A549 (cell line): ENCODE measurements around the gene PDK4. TPM values are rescaled to one million over a fixed set of nuclear protein-coding genes. Genes with fewer than 3 reads are reported as not detected.
A peak's percentile ranks its signal among the peaks of the same experiment; 100 is the strongest.

Source experiments
- ATAC-seq, 2 experiments: fragments of 200-7000 bp in 1 of 2; fragments of >200 bp in 1 of 2; cut with Nextera tagmentation in 1 of 2; cut with Tn5 transposase in 1 of 2; 3 replicates each; pipeline versions ENCODE4 v1.8.0 to v1.9.1; 2018 to 2020; ENCODE audit warnings: mild to moderate bottlenecking in 1 of 2, moderate library complexity in 1 of 2
- CTCF ChIA-PET: fragments of 300-600 bp; sonication (Branson Sonifier 250); formaldehyde crosslinking; extraction: SDS; loops from one replicate; lab custom pipeline; 2021; ENCODE audit warnings: antibody characterized with exemption, inconsistent platforms; lab: Yijun Ruan, JAX
- POLR2A ChIA-PET: fragments of 350-600 bp; formaldehyde crosslinking; extraction: SDS; loops from one replicate; lab custom pipeline; 2021; ENCODE audit warnings: antibody characterized with exemption, inconsistent platforms; lab: Yijun Ruan, JAX
- DNase-seq, 2 experiments: peaks; one replicate each; pipeline versions ENCODE4 v3.0.0 to v3.0.0-alpha.2; 2011 to 2016; ENCODE audit warnings: low read depth in 1 of 2, low spot score in 1 of 2
- FAIRE-seq: peaks from 2 replicates; lab custom pipeline; 2011; peaks lifted over from hg19 to GRCh38; lab: Jason Lieb, UNC
- H3K27ac ChIP-seq, 2 experiments: fragments of >200 bp; sonication (Bioruptor Twin); formaldehyde crosslinking; 3 replicates each; pipeline ENCODE4 v1.5.1; 2016 to 2017
- H3K4me1 ChIP-seq: fragments of >200 bp; sonication (Bioruptor Twin); formaldehyde crosslinking; 3 replicates; pipeline ENCODE4 v1.6.1; 2016
- H3K4me2 ChIP-seq: fragments of >200 bp; sonication (Bioruptor Twin); formaldehyde crosslinking; 3 replicates; pipeline ENCODE4 v1.6.1; 2016
- H3K4me3 ChIP-seq: fragments of >200 bp; sonication (Bioruptor Twin); formaldehyde crosslinking; 3 replicates; pipeline ENCODE4 v1.5.1; 2016
- H3K9me3 ChIP-seq: fragments of >200 bp; sonication (Bioruptor Twin); formaldehyde crosslinking; 3 replicates; pipeline ENCODE4 v1.6.1; 2016
- BHLHE40 ChIP-seq: IDR thresholded peaks from 2 replicates; pipeline ENCODE4 v1.6.1; 2012; ENCODE audit warnings: low read depth, low read length, inconsistent platforms
- EP300 ChIP-seq, 2 experiments: fragments of >200 bp; sonication (Bioruptor Twin); formaldehyde crosslinking; IDR thresholded peaks; 2 replicates in 1 of 2; 3 replicates in 1 of 2; pipeline ENCODE4 v1.6.1; 2016 to 2017
- ESRRA ChIP-seq: fragments of 150-350 bp; IDR thresholded peaks from 2 replicates; pipeline ENCODE4 v1.6.1; 2014; ENCODE audit warnings: mild to moderate bottlenecking, low read length, borderline replicate concordance
- FOSL2 ChIP-seq, 2 experiments: fragments of 450-650 bp in 1 of 2; fragments of >200 bp in 1 of 2; sonication (Bioruptor Twin) in 1 of 2; formaldehyde crosslinking; IDR thresholded peaks; 2 replicates each; pipeline versions ENCODE4 v1.5.0 to v1.6.1; 2016 to 2020; ENCODE audit warnings: mild to moderate bottlenecking in 1 of 2, moderate library complexity in 1 of 2
- HDAC2 ChIP-seq: fragments of 200-600 bp; sonication (generic); IDR thresholded peaks from 2 replicates; pipeline ENCODE4 v1.6.1; 2016
- KDM1A ChIP-seq: fragments of 200-600 bp; sonication (generic); IDR thresholded peaks from 2 replicates; pipeline ENCODE4 v1.6.1; 2016; ENCODE audit warnings: low read depth, mild to moderate bottlenecking
- KDM5A ChIP-seq: fragments of 200-600 bp; sonication (generic); IDR thresholded peaks from 2 replicates; pipeline ENCODE4 v1.6.1; 2016; ENCODE audit warnings: antibody characterized with exemption, mild to moderate bottlenecking
- MAZ ChIP-seq: fragments of 150-350 bp; IDR thresholded peaks from 2 replicates; pipeline ENCODE4 v1.6.1; 2014; ENCODE audit warnings: antibody characterized with exemption, low read depth, low read length, borderline replicate concordance
- MYC ChIP-seq: IDR thresholded peaks from 2 replicates; pipeline ENCODE4 v1.6.1; 2012; ENCODE audit warnings: mild to moderate bottlenecking, inconsistent platforms, low read length, improper control_type of control experiment, borderline replicate concordance
- NFE2L2 ChIP-seq: fragments of 150-350 bp; conservative IDR thresholded peaks from 2 replicates; pipeline ENCODE4 v1.6.1; 2014; ENCODE audit warnings: low read length
- PHF8 ChIP-seq: fragments of 200-600 bp; sonication (generic); IDR thresholded peaks from 2 replicates; pipeline ENCODE4 v1.6.1; 2016; ENCODE audit warnings: low read depth, mild to moderate bottlenecking, antibody characterized with exemption, moderate library complexity, borderline replicate concordance
- POLR2AphosphoS2 ChIP-seq: conservative IDR thresholded peaks from 2 replicates; pipeline ENCODE4 v1.6.1; 2012; ENCODE audit warnings: low read length, improper control_type of control experiment, inconsistent platforms
- RCOR1 ChIP-seq: fragments of 150-350 bp; IDR thresholded peaks from 2 replicates; pipeline ENCODE4 v1.6.1; 2014; ENCODE audit warnings: antibody characterized with exemption, low read length, low read depth
- SMC3 ChIP-seq: fragments of >200 bp; sonication (Bioruptor Twin); formaldehyde crosslinking; IDR thresholded peaks from 3 replicates; pipeline ENCODE4 v1.6.1; 2018; ENCODE audit warnings: inconsistent platforms
- TFCP2L1 ChIP-seq: fragments of 250-450 bp; sonication (Bioruptor Pico); IDR thresholded peaks from 2 replicates; pipeline ENCODE4 v1.5.0; 2021; ENCODE audit warnings: mild to moderate bottlenecking
- TP53 ChIP-seq: fragments of 250-450 bp; sonication (Bioruptor Pico); IDR thresholded peaks from 2 replicates; pipeline ENCODE4 v1.5.0; 2021; ENCODE audit warnings: mild to moderate bottlenecking, moderate library complexity
- ZFP36 ChIP-seq: fragments of 450-650 bp; IDR thresholded peaks from 2 replicates; pipeline ENCODE4 v1.6.1; 2014; ENCODE audit warnings: borderline replicate concordance; ENCODE audit not compliant: partially characterized antibody
- ZNF302 ChIP-seq: fragments of 250-450 bp; sonication (Bioruptor Pico); IDR thresholded peaks from 2 replicates; pipeline ENCODE4 v1.9.0; 2021; ENCODE audit warnings: inconsistent platforms, mild to moderate bottlenecking, moderate library complexity
- WGBS: methylation state at CpG from one replicate; pipeline ENCODE4 v1.1.6; 2017; ENCODE audit errors: missing lambda C conversion rate; 5-methylcytosine and 5-hydroxymethylcytosine counted together
- polyA plus RNA-seq, 4 experiments: library from polyadenylated mRNA; depleted of rRNA in 3 of 4; stranded (reverse); fragments of >200 nt; fragmentation: RNase III in 1 of 4; extraction: RNeasy Plus Mini Kit Qiagen cat#74134 plus additional on column Dnase treatment in 1 of 4; gene quantifications; 2 replicates in 3 of 4; 3 replicates in 1 of 4; pipeline ENCODE4 v1.2.3, GENCODE V29; 2011 to 2017
- TF ChIP-seq, protein P1 (sequence below): IDR thresholded peaks from 2 replicates; pipeline ENCODE4 v1.6.1; 2012; ENCODE audit warnings: low read depth, borderline replicate concordance
- TF ChIP-seq, protein P2 (sequence below): IDR thresholded peaks from 2 replicates; pipeline ENCODE4 v1.6.1; 2012
- TF ChIP-seq, protein P3 (sequence below): IDR thresholded peaks from 2 replicates; pipeline ENCODE4 v1.6.1; 2012
- TF ChIP-seq, protein P4 (sequence below): fragments of >200 bp; sonication (Bioruptor Twin); formaldehyde crosslinking; IDR thresholded peaks from 3 replicates; pipeline ENCODE4 v1.6.1; 2016

The PDK4 gene
- polyA plus RNA-seq, 2 of the 4 experiments (the other 2 are of a cell fraction), result 8.6 to 21.9 TPM

DNA sequence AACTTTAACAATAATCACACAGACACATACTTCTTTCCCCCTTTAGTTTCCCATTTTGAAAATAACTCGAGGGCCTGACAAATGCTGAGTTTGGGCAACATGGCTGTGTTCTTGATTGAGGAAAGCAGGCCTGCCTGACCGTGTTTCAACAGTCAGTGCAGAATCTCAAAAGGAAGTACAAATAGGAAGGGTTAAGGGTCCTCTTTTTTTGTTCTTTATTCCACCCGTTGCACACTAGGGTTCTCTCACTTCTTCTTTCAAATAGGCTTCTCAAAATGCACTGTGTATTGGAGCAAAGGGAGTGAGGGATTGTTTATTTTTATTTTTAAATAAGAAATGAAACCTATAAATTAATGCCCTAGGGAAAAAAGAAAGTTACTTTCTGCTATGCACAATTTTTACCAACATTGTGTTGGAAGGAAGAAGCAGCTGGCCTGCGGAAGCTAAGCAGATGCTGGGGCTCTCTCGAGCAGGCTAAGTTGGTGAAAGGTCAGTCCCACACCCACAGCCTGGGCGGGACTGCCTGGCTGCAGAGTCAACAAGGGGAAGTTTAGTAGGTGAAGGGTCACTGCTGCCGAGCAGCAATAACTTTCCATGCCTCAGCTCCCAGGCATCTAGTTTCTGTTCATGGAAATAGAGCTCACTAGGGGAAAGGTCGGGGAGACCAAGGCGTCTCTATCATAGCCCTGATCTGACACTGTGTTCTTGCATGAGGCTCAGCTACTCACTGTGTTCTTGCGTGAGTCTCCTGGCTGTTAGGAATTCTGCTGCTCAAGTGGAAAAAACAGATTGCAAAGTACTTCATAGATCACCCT lies 12.2 kb upstream of the PDK4 start:
- POLR2A ChIA-PET, result interaction anchor here (1.0 kb wide), 1 partner anchor 1511 kb away, joined by 4 read pairs; no protein-coding TSS in a partner anchor
- no peak for TF ChIP-seq MYC
- TF ChIP-seq PHF8, result no peak
- 0 out of 5 replicates have a peak, but pooled peaks of 1 of the 2 experiments have one; percentile 16 for TF ChIP-seq EP300 (IDR thresholded peaks at IDR 0.05)
- no peak for TF ChIP-seq FOSL2 (IDR thresholded peaks at IDR 0.05)
- TF ChIP-seq FOSL2 (CRISPR knock-in tag; IDR thresholded peaks at IDR 0.05), result peak; percentile 17; the same call in 1 of the 2 replicates
- no peak for TF ChIP-seq ZNF302 (CRISPR knock-in tag)
- TF ChIP-seq, protein P1, sequence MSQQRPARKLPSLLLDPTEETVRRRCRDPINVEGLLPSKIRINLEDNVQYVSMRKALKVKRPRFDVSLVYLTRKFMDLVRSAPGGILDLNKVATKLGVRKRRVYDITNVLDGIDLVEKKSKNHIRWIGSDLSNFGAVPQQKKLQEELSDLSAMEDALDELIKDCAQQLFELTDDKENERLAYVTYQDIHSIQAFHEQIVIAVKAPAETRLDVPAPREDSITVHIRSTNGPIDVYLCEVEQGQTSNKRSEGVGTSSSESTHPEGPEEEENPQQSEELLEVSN, result no peak
- no peak for TF ChIP-seq MAZ
- TF ChIP-seq, protein P2, sequence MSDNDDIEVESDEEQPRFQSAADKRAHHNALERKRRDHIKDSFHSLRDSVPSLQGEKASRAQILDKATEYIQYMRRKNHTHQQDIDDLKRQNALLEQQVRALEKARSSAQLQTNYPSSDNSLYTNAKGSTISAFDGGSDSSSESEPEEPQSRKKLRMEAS, result peak; percentile 41; the same call in 1 of the 2 replicates
- no peak for TF ChIP-seq ZFP36
- TF ChIP-seq TFCP2L1 (CRISPR knock-in tag), result no peak
- no peak for TF ChIP-seq KDM1A
- no peak for TF ChIP-seq POLR2AphosphoS2
- TF ChIP-seq BHLHE40, result no peak
- TF ChIP-seq KDM5A, result no peak
- no peak for TF ChIP-seq RCOR1
- no peak for TF ChIP-seq HDAC2
- no peak for TF ChIP-seq SMC3
- TF ChIP-seq NFE2L2, result no peak
- TF ChIP-seq, protein P3, sequence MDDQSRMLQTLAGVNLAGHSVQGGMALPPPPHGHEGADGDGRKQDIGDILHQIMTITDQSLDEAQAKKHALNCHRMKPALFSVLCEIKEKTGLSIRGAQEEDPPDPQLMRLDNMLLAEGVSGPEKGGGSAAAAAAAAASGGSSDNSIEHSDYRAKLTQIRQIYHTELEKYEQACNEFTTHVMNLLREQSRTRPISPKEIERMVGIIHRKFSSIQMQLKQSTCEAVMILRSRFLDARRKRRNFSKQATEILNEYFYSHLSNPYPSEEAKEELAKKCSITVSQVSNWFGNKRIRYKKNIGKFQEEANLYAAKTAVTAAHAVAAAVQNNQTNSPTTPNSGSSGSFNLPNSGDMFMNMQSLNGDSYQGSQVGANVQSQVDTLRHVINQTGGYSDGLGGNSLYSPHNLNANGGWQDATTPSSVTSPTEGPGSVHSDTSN, result no peak
- no peak for TF ChIP-seq ESRRA
- no peak for TF ChIP-seq TP53 (CRISPR knock-in tag)
- ATAC-seq (peak; percentile 94 to 96), DNase-seq (peak; percentile 61 to 87), FAIRE-seq (no peak)
- peaks cover 27% of the 10 kb centered on the region for H3K4me1 ChIP-seq
- CTCF ChIA-PET, result interaction anchor here (1.1 kb wide), 1 partner anchor 78 kb away, joined by 4 read pairs; no protein-coding TSS in a partner anchor
- peak overlapping the region; percentile 64 to 65 for H3K27ac ChIP-seq
- peak overlapping the region; percentile 4; the same call in 2 of the 3 replicates for H3K4me3 ChIP-seq
- no peaks in the 10 kb centered on the region for H3K9me3 ChIP-seq
- WGBS, result 8% methylated on average over 10 of the region's 10 CpGs
- H3K4me2 ChIP-seq, result peak overlapping the region; percentile 71

DNA sequence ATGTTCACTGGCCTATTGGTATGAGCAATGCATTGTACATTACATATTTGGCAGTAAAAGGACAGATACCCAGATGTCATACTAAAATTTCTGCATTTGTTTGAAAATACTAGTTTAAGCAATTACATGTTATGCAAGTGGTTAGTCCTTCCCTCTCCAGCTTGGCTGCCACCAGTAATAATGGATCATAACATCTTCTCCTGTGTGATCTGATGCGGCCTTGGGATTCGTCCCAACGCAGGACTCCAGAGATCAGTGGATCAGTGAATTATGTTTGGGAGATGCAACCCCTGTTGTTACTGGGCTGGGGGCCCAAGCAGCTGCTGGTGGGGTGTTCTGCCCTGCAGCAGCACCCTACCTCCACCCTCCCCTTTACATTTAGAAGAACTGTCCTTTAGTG lies 11.2 kb upstream of the PDK4 start:
- TF ChIP-seq HDAC2, result no peak
- TF ChIP-seq, protein P4, sequence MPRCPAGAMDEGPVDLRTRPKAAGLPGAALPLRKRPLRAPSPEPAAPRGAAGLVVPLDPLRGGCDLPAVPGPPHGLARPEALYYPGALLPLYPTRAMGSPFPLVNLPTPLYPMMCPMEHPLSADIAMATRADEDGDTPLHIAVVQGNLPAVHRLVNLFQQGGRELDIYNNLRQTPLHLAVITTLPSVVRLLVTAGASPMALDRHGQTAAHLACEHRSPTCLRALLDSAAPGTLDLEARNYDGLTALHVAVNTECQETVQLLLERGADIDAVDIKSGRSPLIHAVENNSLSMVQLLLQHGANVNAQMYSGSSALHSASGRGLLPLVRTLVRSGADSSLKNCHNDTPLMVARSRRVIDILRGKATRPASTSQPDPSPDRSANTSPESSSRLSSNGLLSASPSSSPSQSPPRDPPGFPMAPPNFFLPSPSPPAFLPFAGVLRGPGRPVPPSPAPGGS, result no peak
- ChIA-PET POLR2A (no interaction called here), CTCF (interaction anchor here (0.7 kb wide), 1 partner anchor 14 kb away, joined by 4 read pairs; no protein-coding TSS in a partner anchor)
- FAIRE-seq (no peak), DNase-seq (no peak), ATAC-seq (no peak)
- WGBS, result 93% methylated on average over 3 of the region's 3 CpGs
- Histone ChIP-seq H3K4me2 (no peak overlapping the region), H3K4me1 (peaks cover 27% of the 10 kb centered on the region), H3K27ac (peak overlapping the region; percentile 64 to 65; a peak in 4 of 6 replicates), H3K9me3 (no peaks in the 10 kb centered on the region), H3K4me3 (no peak overlapping the region)
